HCT116 (cell line): ENCODE data around the gene CHD2.

Source experiments
- EZH2 ChIP-seq: fragments of 200-600 bp; sonication (generic); IDR thresholded peaks from 2 replicates; pipeline ENCODE4 v1.6.1; 2017; ENCODE audit warnings: antibody characterized with exemption, mixed run types
- FOSL1 ChIP-seq: IDR thresholded peaks from 2 replicates; pipeline ENCODE4 v1.6.1; 2012; ENCODE audit warnings: low read depth
- POLR2A ChIP-seq: IDR thresholded peaks from 2 replicates; pipeline ENCODE4 v1.7.0; 2011; ENCODE audit warnings: borderline replicate concordance; ENCODE audit not compliant: insufficient read depth, insufficient read length; ENCODE audit errors: extremely low read depth
- ZFX ChIP-seq: fragments of 450-650 bp; IDR thresholded peaks from 2 replicates; pipeline ENCODE4 v1.6.1; 2017
- TF ChIP-seq, protein P1 (sequence below), 3 experiments: fragments of 200-600 bp in 1 of 3; sonication (generic) in 1 of 3; IDR thresholded peaks in 2 of 3; conservative IDR thresholded peaks in 1 of 3; 2 replicates each; pipeline ENCODE4 v1.5.1; 2012 to 2017; ENCODE audit warnings: low read depth in 2 of 3, low read length in 2 of 3, antibody characterized with exemption in 1 of 3, borderline replicate concordance in 1 of 3, control low read depth in 1 of 3, mild to moderate bottlenecking in 1 of 3, mixed read lengths in 1 of 3, mixed run types in 1 of 3, moderate library complexity in 1 of 3; ENCODE audit not compliant: insufficient read depth in 1 of 3

DNA sequence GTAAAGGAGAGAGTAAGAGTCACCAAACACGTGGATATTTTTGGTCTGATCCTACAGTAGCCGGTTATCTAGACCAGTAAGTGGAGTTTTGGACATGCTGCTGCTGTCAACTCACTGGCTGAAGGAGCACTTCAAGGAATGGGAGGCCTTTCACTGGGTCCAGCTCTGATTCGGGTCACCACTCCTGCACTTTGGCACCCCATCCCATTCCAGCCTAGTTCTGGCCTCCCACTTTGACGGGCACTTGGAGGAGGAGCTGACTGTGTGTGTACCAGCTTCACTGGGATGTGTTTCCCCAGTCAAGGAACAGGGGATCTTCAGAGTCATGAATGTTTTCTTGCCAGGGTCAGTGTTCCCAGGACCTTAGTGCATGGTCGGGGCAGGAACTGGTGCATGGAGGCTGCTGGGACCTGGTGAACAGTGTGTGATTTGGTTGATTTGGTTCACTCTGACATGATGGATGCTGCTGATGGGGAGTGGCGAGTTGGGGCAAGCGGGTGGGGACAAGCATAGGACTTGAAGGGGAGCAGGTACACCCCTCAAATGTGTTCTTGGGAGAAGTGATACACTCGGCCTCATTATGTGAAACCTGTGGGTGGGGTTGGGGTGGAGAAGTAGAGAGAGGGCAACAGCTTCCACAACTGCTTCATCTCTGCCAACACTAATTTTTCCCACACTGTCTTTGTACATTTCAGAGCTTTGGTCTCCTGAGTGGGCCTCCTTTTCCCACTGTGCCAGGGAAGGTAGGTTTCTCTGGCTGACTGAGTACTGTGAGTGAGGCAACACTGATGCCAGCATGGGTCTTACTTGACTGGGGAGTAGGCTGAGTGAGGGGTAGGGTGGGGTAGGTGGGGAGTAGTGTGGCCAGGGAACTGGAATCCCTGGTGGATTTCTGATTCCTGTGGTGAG is 124.8 kb downstream of the CHD2 start:
- TF ChIP-seq, protein P1, sequence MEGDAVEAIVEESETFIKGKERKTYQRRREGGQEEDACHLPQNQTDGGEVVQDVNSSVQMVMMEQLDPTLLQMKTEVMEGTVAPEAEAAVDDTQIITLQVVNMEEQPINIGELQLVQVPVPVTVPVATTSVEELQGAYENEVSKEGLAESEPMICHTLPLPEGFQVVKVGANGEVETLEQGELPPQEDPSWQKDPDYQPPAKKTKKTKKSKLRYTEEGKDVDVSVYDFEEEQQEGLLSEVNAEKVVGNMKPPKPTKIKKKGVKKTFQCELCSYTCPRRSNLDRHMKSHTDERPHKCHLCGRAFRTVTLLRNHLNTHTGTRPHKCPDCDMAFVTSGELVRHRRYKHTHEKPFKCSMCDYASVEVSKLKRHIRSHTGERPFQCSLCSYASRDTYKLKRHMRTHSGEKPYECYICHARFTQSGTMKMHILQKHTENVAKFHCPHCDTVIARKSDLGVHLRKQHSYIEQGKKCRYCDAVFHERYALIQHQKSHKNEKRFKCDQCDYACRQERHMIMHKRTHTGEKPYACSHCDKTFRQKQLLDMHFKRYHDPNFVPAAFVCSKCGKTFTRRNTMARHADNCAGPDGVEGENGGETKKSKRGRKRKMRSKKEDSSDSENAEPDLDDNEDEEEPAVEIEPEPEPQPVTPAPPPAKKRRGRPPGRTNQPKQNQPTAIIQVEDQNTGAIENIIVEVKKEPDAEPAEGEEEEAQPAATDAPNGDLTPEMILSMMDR (IDR thresholded peaks at IDR 0.05 in 2 of 3, conservative IDR thresholded peaks at IDR 0.05 in 1 of 3; ENCODE audit: borderline replicate concordance in 1 of 3, insufficient read depth in 1 of 3, low read depth in 2 of 3, low read length in 2 of 3), result no peak
- TF ChIP-seq POLR2A (no peak), EZH2 (no peak), FOSL1 (no peak), ZFX (no peak)
